MM.1S (cell line): Measurements from ENCODE around the gene ARHGAP26.

Source experiments
- DNase-seq: peaks from one replicate; pipeline ENCODE4 v3.0.0-alpha.2; 2015
- H2AFZ ChIP-seq: fragments of 300-600 bp; sonication (generic); 2 replicates; pipeline ENCODE4 v1.6.0; 2016; ENCODE audit warnings: antibody characterized with exemption, low read length
- H3F3A ChIP-seq: fragments of 300-600 bp; sonication (generic); 2 replicates; pipeline ENCODE4 v1.6.1; 2016; ENCODE audit warnings: mild to moderate bottlenecking, antibody characterized with exemption, low read length, moderate library complexity, mixed read lengths; ENCODE audit not compliant: insufficient read depth
- H3K27ac ChIP-seq: fragments of 300-600 bp; sonication (generic); 2 replicates; pipeline ENCODE4 v1.5.1; 2016; ENCODE audit warnings: mild to moderate bottlenecking, low read length
- H3K27me3 ChIP-seq: fragments of 300-600 bp; sonication (generic); replicated peaks from 2 replicates; pipeline ENCODE4 v1.6.0; 2016; ENCODE audit warnings: low read length; ENCODE audit not compliant: insufficient read depth
- H3K36me3 ChIP-seq: fragments of 300-600 bp; sonication (generic); replicated peaks from 2 replicates; pipeline ENCODE4 v1.6.1; 2016; ENCODE audit warnings: mild to moderate bottlenecking, low read length, mixed read lengths; ENCODE audit not compliant: insufficient read depth
- H3K4me1 ChIP-seq: fragments of 300-600 bp; sonication (generic); 2 replicates; pipeline ENCODE4 v1.6.1; 2016; ENCODE audit warnings: low read length, mixed read lengths
- H3K4me2 ChIP-seq: fragments of 300-600 bp; sonication (generic); 2 replicates; pipeline ENCODE4 v1.6.0; 2016; ENCODE audit warnings: low read depth, low read length
- H3K4me3 ChIP-seq: fragments of 300-600 bp; sonication (generic); 2 replicates; pipeline ENCODE4 v1.5.1; 2016; ENCODE audit warnings: low read length, mixed read lengths
- H3K79me2 ChIP-seq: fragments of 300-600 bp; sonication (generic); 2 replicates; pipeline ENCODE4 v1.6.1; 2016; ENCODE audit warnings: mixed run types, low read length, mixed read lengths
- H3K9ac ChIP-seq: fragments of 300-600 bp; sonication (generic); 2 replicates; pipeline ENCODE4 v1.6.1; 2016; ENCODE audit warnings: low read length, mixed read lengths
- H3K9me2 ChIP-seq: fragments of 300-600 bp; sonication (generic); replicated peaks from 2 replicates; pipeline ENCODE4 v1.6.1; 2016; ENCODE audit warnings: mild to moderate bottlenecking, low read length, mixed read lengths; ENCODE audit not compliant: insufficient read depth
- H3K9me3 ChIP-seq: fragments of 300-600 bp; sonication (generic); replicated peaks from 2 replicates; pipeline ENCODE4 v1.6.1; 2016; ENCODE audit warnings: mild to moderate bottlenecking, low read length, mixed read lengths; ENCODE audit not compliant: insufficient read depth
- H4K20me1 ChIP-seq: fragments of 300-600 bp; sonication (generic); 2 replicates; pipeline ENCODE4 v1.6.1; 2016; ENCODE audit warnings: mild to moderate bottlenecking, low read length, moderate library complexity, mixed read lengths; ENCODE audit not compliant: insufficient read depth
- EZH2 ChIP-seq: fragments of 300-600 bp; sonication (generic); optimal IDR thresholded peaks from 2 replicates; pipeline ENCODE3; 2017; ENCODE audit warnings: low read depth, mild to moderate bottlenecking, antibody characterized with exemption, low read length, mixed read lengths
- EZH2phosphoT487 ChIP-seq: fragments of 300-600 bp; sonication (generic); IDR thresholded peaks from 2 replicates; pipeline ENCODE4 v1.6.1; 2018; ENCODE audit warnings: antibody characterized with exemption, low read length
- TF ChIP-seq, protein P1 (sequence below): fragments of 300-600 bp; sonication (generic); IDR thresholded peaks from 2 replicates; pipeline ENCODE4 v1.5.1; 2016; ENCODE audit warnings: antibody characterized with exemption, low read length, mixed read lengths

The ARHGAP26 gene

DNA sequence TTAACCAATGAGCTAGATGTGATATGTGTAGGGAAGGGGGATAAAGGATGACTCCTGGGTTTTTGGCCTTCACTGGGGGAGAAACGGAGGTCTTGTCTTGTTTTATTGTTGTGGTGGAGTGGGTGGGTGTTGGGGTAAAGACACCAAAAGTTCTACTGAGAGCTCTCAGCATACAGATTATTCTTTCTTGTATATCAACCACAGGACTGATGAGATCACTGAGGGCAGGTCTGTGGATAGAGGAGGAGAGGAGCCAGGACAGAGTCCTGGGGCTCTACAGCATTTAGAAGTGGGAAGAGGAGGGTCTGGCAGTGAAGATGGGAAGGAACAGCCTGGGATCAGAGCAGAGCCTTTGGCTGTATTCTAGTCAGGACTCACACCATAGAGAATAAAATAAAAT lies 310.8 kb downstream of the ARHGAP26 start:
- TF ChIP-seq, protein P1, sequence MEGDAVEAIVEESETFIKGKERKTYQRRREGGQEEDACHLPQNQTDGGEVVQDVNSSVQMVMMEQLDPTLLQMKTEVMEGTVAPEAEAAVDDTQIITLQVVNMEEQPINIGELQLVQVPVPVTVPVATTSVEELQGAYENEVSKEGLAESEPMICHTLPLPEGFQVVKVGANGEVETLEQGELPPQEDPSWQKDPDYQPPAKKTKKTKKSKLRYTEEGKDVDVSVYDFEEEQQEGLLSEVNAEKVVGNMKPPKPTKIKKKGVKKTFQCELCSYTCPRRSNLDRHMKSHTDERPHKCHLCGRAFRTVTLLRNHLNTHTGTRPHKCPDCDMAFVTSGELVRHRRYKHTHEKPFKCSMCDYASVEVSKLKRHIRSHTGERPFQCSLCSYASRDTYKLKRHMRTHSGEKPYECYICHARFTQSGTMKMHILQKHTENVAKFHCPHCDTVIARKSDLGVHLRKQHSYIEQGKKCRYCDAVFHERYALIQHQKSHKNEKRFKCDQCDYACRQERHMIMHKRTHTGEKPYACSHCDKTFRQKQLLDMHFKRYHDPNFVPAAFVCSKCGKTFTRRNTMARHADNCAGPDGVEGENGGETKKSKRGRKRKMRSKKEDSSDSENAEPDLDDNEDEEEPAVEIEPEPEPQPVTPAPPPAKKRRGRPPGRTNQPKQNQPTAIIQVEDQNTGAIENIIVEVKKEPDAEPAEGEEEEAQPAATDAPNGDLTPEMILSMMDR, result no peak
- no peak for TF ChIP-seq EZH2
- TF ChIP-seq EZH2phosphoT487, result no peak
- no peak overlapping the region for H3K27ac ChIP-seq

DNA sequence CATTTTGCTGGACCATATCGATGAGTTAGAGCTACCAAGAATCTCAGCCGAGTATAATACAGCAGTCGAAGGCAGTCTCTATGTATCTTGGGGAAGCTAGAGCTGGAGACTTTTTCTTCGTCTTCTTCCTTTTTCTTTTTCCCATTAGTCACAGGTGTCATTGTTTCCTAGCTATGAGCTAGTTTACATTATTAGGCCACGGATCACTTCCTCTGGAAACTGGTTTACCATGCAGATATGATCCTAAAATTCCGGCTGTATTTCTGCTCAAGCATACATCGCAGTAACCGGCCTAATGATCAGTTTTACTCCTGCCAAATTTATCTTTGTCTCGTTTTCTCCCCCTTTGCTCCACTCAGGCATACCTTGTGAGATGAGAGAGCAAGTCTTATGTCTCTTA lies 312.8 kb downstream of the ARHGAP26 start:
- no peaks in the 10 kb centered on the region for H4K20me1 ChIP-seq
- H3K27ac ChIP-seq, result no peak overlapping the region
- no peaks in the 10 kb centered on the region for H3F3A ChIP-seq
- TF ChIP-seq, protein P1, result no peak
- no peak for TF ChIP-seq EZH2phosphoT487
- no peak for TF ChIP-seq EZH2
- H3K9ac ChIP-seq, result no peak overlapping the region
- no peak overlapping the region for H3K4me2 ChIP-seq
- H3K9me3 ChIP-seq, result no peaks in the 10 kb centered on the region
- H3K4me3 ChIP-seq, result no peak overlapping the region
- no peaks in the 10 kb centered on the region for H3K36me3 ChIP-seq
- no peak overlapping the region for H2AFZ ChIP-seq
- DNase-seq, result no peak
- no peaks in the 10 kb centered on the region for H3K4me1 ChIP-seq
- H3K9me2 ChIP-seq, result no peaks in the 10 kb centered on the region
- no peaks in the 10 kb centered on the region for H3K27me3 ChIP-seq
- H3K79me2 ChIP-seq, result no peaks in the 10 kb centered on the region

More for the DNA sequence above, 310.8 kb downstream of the ARHGAP26 start:
- no peaks in the 10 kb centered on the region for H3F3A ChIP-seq
- H3K4me2 ChIP-seq, result no peak overlapping the region
- H3K36me3 ChIP-seq, result no peaks in the 10 kb centered on the region
- H3K4me1 ChIP-seq, result no peaks in the 10 kb centered on the region
- no peak overlapping the region for H3K4me3 ChIP-seq
- DNase-seq, result no peak
- H3K9ac ChIP-seq, result no peak overlapping the region
- H3K27me3 ChIP-seq, result no peaks in the 10 kb centered on the region
- no peaks in the 10 kb centered on the region for H4K20me1 ChIP-seq
- H3K9me3 ChIP-seq, result no peaks in the 10 kb centered on the region
- no peaks in the 10 kb centered on the region for H3K79me2 ChIP-seq
- no peak overlapping the region for H2AFZ ChIP-seq
- no peaks in the 10 kb centered on the region for H3K9me2 ChIP-seq

DNA sequence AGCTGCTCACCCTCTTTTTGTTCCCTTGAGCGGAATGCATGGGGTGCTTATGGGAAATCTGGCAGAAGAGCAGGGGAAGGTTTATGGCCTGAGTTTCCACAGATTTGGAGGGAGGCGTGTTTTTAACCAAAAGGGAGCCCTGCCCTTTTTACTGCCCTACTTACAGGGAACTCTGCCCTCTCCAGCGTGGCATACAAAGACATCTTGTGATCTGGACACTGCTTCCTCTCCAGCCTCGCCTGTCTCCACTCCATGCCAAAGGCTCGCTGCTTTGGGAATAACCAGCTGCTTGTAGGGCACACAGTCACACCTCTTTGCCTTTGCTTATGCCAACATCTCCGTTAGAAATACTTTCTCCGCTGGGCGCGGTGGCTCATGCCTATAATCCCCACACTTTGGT lies 314.2 kb downstream of the ARHGAP26 start:
- Histone ChIP-seq H3K4me3 (no peak overlapping the region), H3K36me3 (no peaks in the 10 kb centered on the region), H3K9ac (no peak overlapping the region), H3K27ac (no peak overlapping the region), H3K4me1 (no peaks in the 10 kb centered on the region), H4K20me1 (no peaks in the 10 kb centered on the region), H3F3A (no peaks in the 10 kb centered on the region), H3K79me2 (no peaks in the 10 kb centered on the region), H3K27me3 (no peaks in the 10 kb centered on the region), H2AFZ (no peak overlapping the region), H3K9me3 (no peaks in the 10 kb centered on the region), H3K9me2 (no peaks in the 10 kb centered on the region), H3K4me2 (no peak overlapping the region)
- TF ChIP-seq EZH2 (no peak), EZH2phosphoT487 (no peak)
- TF ChIP-seq, protein P1, result no peak
- no peak for DNase-seq
